Activated effector memory CD4-positive, alpha-beta T cell treated with anti-CD3 and anti-CD28 coated beads, Interleukin-2, amount 50 U/mL, for 16 hours (primary cell): ENCODE measurements around the gene LCE1D.

Experiments
- DNase-seq: peaks from one replicate; pipeline ENCODE4 v3.0.0-alpha.2; 2020

Gene LCE1D

GRCh38 chr1:152817309-152817708 lies 20.8 kb downstream of the LCE1D start:
- DNase-seq: no peak

- DNase-seq: no peak
Observed at GRCh38 chr1:152823294-152823693, 26.8 kb downstream of the LCE1D start.

- no peak for DNase-seq
Observed at GRCh38 chr1:152824964-152825363, 28.4 kb downstream of the LCE1D start.

- DNase-seq: no peak
Observed at GRCh38 chr1:152827173-152827572, 30.7 kb downstream of the LCE1D start, which contains the start of gene LCE1A. TSS of gene LCE1A (plus strand) at chr1:152827473. CDS start at chr1:152827473, 0 bp downstream.

GRCh38 chr1:152836870-152837269 lies 40.3 kb downstream of the LCE1D start:
- DNase-seq: no peak

- no peak for DNase-seq
Observed at GRCh38 chr1:152842556-152842955, 46.0 kb downstream of the LCE1D start, which contains the start of gene LCE6A. TSS of gene LCE6A (plus strand) at chr1:152842856. CDS start at chr1:152843521, 665 bp downstream.
